IPS DF 6.9 (cell line): ENCODE results near the gene EVI5.
"Not testable (repeated sequence)": the region's sequence is repeated elsewhere in the genome, so short reads cannot be mapped to it uniquely, and the experiment has no call there.

Source experiments
- DNase-seq: peaks from one replicate; pipeline ENCODE4 v3.0.0-alpha.2; 2013; ENCODE audit warnings: low read depth, low spot score
- H3K27ac ChIP-seq: one replicate; pipeline ENCODE4 v1.5.1; 2013; ENCODE audit warnings: low read length, control low read depth
- H3K27me3 ChIP-seq: 2 replicates; pipeline ENCODE4 v1.6.1; 2013; ENCODE audit warnings: mild to moderate bottlenecking, low read length; ENCODE audit not compliant: control insufficient read depth, insufficient read depth
- H3K36me3 ChIP-seq: 2 replicates; pipeline ENCODE4 v1.6.1; 2013; ENCODE audit warnings: low read length; ENCODE audit not compliant: control insufficient read depth, insufficient read depth
- H3K4me1 ChIP-seq: 2 replicates; pipeline ENCODE4 v1.6.1; 2013; ENCODE audit warnings: low read length; ENCODE audit not compliant: control insufficient read depth, insufficient read depth
- H3K4me3 ChIP-seq: 2 replicates; pipeline ENCODE4 v1.5.1; 2013; ENCODE audit warnings: mild to moderate bottlenecking, low read length
- H3K9me3 ChIP-seq: 2 replicates; pipeline ENCODE4 v1.6.1; 2013; ENCODE audit warnings: low read length, inconsistent platforms; ENCODE audit not compliant: control insufficient read depth, insufficient read depth
- WGBS: extraction: QIAGEN DNeasy Blood & Tissue Kit; methylation state at CpG from one replicate; pipeline ENCODE4 v1.1.7; 2013; ENCODE audit warnings: mixed read lengths, missing lambda C conversion rate; ENCODE audit not compliant: insufficient read length, insufficient coverage; 5-methylcytosine and 5-hydroxymethylcytosine counted together

The EVI5 gene

GRCh38 chr1:92792340-92792782 lies 7.5 kb upstream of the EVI5 start:
- DNase-seq = no peak
- Histone ChIP-seq H3K36me3 (no peaks in the 10 kb centered on the region), H3K4me1 (no peaks in the 10 kb centered on the region), H3K4me3 (no peak overlapping the region), H3K27me3 (no peaks in the 10 kb centered on the region), H3K27ac (no peak overlapping the region), H3K9me3 (no peaks in the 10 kb centered on the region)
- WGBS = no CpG with 5 or more reads among the region's 3 CpGs

- Histone ChIP-seq H3K9me3 (no peaks in the 10 kb centered on the region), H3K27ac (no peak overlapping the region), H3K27me3 (no peaks in the 10 kb centered on the region), H3K4me3 (no peak overlapping the region), H3K4me1 (no peaks in the 10 kb centered on the region), H3K36me3 (no peaks in the 10 kb centered on the region)
- no peak for DNase-seq
- no CpG with 5 or more reads among the region's 7 CpGs for WGBS
These were observed 6.7 kb upstream of the EVI5 start for GRCh38 chr1:92791487-92792066.

DNA sequence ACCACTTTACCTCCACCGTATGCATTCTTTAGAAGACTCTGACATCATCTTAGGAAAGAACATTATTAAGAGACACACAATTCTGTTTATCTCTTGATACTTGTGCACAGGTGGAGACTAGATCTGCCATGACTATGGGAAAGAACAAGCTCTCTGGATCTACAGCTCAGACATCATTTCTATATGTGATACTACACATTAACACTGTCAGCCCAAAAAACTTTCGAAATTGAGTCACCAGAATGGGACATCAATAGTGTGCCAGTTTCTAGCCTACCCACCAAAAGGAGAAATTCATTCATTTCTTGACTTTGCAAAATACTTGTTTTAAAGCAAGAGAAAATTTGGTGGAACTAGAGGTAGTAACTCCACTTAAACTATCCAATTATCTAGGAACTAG lies 6.0 kb upstream of the EVI5 start:
- Histone ChIP-seq H3K27ac (no peak overlapping the region), H3K4me3 (no peak overlapping the region), H3K4me1 (no peaks in the 10 kb centered on the region), H3K9me3 (no peaks in the 10 kb centered on the region), H3K27me3 (no peaks in the 10 kb centered on the region), H3K36me3 (no peaks in the 10 kb centered on the region)
- WGBS = no CpG with 5 or more reads among the region's 2 CpGs
- no peak for DNase-seq

GRCh38 chr1:92790081-92790480 lies 5.2 kb upstream of the EVI5 start:
- Histone ChIP-seq H3K36me3 (no peaks in the 10 kb centered on the region), H3K27me3 (no peaks in the 10 kb centered on the region), H3K4me3 (no peak overlapping the region), H3K4me1 (no peaks in the 10 kb centered on the region), H3K9me3 (no peaks in the 10 kb centered on the region), H3K27ac (no peak overlapping the region)
- no peak for DNase-seq

DNA sequence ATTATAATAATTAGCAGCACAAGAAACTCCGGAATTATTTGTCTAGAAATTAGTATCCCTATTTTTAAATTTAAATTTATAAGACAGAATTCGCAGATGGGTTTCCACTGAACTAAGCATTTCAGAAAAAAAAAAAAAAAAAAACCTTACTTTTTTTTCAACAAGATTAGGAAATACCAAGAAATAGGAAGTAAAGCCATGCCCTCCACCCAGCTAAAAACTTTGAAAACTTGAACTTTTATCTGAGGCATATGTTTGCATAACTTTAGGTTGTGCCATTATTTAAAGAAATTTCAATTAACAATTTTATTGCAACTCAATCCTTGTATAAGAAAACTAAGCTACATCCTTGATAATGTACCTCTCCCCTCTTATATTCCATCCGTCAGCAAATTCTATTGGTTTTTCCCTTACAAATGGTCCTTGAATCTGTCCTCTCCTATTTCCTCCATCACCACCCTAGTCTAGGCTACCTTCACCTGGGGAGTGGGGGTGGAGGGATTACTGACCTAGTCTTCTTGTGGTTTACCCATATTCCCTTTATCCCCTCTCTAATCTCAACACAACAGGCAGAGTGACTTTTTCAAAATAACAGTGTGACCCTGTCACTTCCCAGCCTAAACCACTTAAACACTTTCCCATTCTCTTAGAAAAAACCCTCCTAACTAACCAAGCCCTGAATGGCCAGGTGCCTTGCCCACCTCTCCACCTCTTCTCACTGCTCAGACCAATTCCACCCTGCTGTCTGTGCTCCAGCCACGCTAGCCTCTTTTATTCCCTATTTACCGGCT lies 1.4 kb upstream of the EVI5 start:
- H3K4me1 ChIP-seq = 0 out of 2 replicates have a peak, but pooled peaks cover 1% of the 10 kb centered on the region
- H3K27me3 ChIP-seq = no peaks in the 10 kb centered on the region
- no peaks in the 10 kb centered on the region for H3K36me3 ChIP-seq
- WGBS = no CpG with 5 or more reads among the region's 5 CpGs
- no peaks in the 10 kb centered on the region for H3K9me3 ChIP-seq
- H3K27ac ChIP-seq = no peak overlapping the region
- DNase-seq = no peak
- H3K4me3 ChIP-seq = no peak overlapping the region

GRCh38 chr1:92784021-92784638 lies 778 bp downstream of the EVI5 start:
- H3K27ac ChIP-seq = no peak overlapping the region
- DNase-seq = no peak
- no CpG with 5 or more reads among the region's 25 CpGs for WGBS

DNA sequence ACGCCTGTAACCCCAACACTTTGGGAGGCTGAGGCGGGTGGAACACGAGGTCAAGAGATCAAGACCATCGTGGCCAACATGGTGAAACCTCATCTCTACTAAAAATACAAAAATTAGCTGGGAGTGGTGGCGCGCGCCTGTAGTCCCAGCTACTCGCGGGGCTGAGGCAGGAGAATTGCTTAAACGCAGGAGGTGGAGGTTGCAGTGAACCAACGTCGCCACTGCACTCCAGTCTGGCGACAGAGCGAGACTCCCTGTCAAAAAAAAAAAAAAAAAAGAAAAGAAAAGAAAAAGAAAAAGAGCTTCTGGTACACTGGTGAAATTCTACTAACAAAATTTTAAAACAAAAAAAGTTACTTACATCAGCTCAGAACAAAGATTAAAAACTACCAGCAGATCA lies 1.4 kb downstream of the EVI5 start:
- not testable (repeated sequence) for DNase-seq, H3K27me3 ChIP-seq, H3K4me1 ChIP-seq, H3K27ac ChIP-seq, H3K9me3 ChIP-seq, H3K4me3 ChIP-seq, H3K36me3 ChIP-seq
- WGBS = no CpG with 5 or more reads among the region's 14 CpGs

More at GRCh38 chr1:92784021-92784638, 778 bp downstream of the EVI5 start:
- peak overlapping the region; percentile 85; the same call in 1 of the 2 replicates for H3K4me3 ChIP-seq
- H3K4me1 ChIP-seq = 0 out of 2 replicates have a peak, but pooled peaks cover 1% of the 10 kb centered on the region
- no peaks in the 10 kb centered on the region for H3K36me3 ChIP-seq
- no peaks in the 10 kb centered on the region for H3K9me3 ChIP-seq
- no peaks in the 10 kb centered on the region for H3K27me3 ChIP-seq

GRCh38 chr1:92778376-92778775 lies 6.5 kb downstream of the EVI5 start:
- no peak for DNase-seq
- WGBS = no CpG with 5 or more reads among the region's 1 CpG
- no peaks in the 10 kb centered on the region for H3K36me3 ChIP-seq
- no peak overlapping the region for H3K4me3 ChIP-seq
- no peak overlapping the region for H3K27ac ChIP-seq
- H3K9me3 ChIP-seq = no peaks in the 10 kb centered on the region
- H3K27me3 ChIP-seq = no peaks in the 10 kb centered on the region
- no peaks in the 10 kb centered on the region for H3K4me1 ChIP-seq

DNA sequence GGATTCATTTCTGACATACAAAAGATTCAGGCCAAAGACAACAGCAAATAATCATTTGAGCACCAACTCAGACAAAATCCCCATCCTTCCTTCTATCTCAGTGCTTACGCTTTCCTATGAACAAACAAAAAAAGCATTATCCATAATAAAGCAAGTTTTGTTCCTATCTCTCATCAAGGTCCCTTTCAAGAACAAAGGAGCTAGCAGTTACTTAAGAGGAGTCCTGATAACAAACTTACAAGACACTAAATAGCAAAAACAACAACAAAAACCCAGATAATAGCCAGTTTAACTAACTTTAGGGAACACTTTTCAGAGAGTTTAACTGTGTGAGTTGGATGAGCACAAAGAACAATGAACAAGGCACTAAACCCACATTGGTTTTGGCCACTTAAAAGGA lies 10.5 kb downstream of the EVI5 start:
- Histone ChIP-seq H3K4me3 (no peak overlapping the region), H3K27me3 (no peaks in the 10 kb centered on the region), H3K9me3 (no peaks in the 10 kb centered on the region), H3K27ac (no peak overlapping the region), H3K4me1 (no peaks in the 10 kb centered on the region), H3K36me3 (no peaks in the 10 kb centered on the region)
- no peak for DNase-seq
- WGBS = no CpG with 5 or more reads among the region's 1 CpG

- DNase-seq, H3K4me3 ChIP-seq, H3K27me3 ChIP-seq, H3K4me1 ChIP-seq, H3K36me3 ChIP-seq, H3K27ac ChIP-seq, H3K9me3 ChIP-seq: not testable (repeated sequence)
- WGBS = no CpG with 5 or more reads among the region's 2 CpGs
These were observed 11.2 kb downstream of the EVI5 start for GRCh38 chr1:92773749-92774148.
